KOPT-K1 (cell line): ENCODE results near the gene MYBPH.

Source experiments
- H3K27ac ChIP-seq: fragments of 200-600 bp; sonication (generic); 2 replicates; pipeline ENCODE4 v1.5.1; 2016; ENCODE audit warnings: antibody characterized with exemption, mild to moderate bottlenecking, low read depth, low read length; ENCODE audit not compliant: poor library complexity, severe bottlenecking
- H3K36me3 ChIP-seq: fragments of 200-600 bp; sonication (generic); 2 replicates; pipeline ENCODE4 v1.5.1; 2017; ENCODE audit warnings: antibody characterized with exemption, mild to moderate bottlenecking, low read length, moderate library complexity; ENCODE audit not compliant: insufficient read depth
- H3K9me3 ChIP-seq: fragments of 200-600 bp; sonication (generic); 2 replicates; pipeline ENCODE4 v1.5.1; 2017; ENCODE audit warnings: antibody characterized with exemption, low read length, mild to moderate bottlenecking; ENCODE audit not compliant: insufficient read depth, poor library complexity, severe bottlenecking

Gene MYBPH

GRCh38 chr1:203128716-203129500, 46.7 kb downstream of the MYBPH start:
- Histone ChIP-seq H3K36me3 (no peaks in the 10 kb centered on the region), H3K9me3 (no peaks in the 10 kb centered on the region), H3K27ac (no peak overlapping the region)

- Histone ChIP-seq H3K36me3 (no peaks in the 10 kb centered on the region), H3K27ac (no peak overlapping the region), H3K9me3 (no peaks in the 10 kb centered on the region)
Measured at GRCh38 chr1:203128431-203128715, 47.3 kb downstream of the MYBPH start.

DNA sequence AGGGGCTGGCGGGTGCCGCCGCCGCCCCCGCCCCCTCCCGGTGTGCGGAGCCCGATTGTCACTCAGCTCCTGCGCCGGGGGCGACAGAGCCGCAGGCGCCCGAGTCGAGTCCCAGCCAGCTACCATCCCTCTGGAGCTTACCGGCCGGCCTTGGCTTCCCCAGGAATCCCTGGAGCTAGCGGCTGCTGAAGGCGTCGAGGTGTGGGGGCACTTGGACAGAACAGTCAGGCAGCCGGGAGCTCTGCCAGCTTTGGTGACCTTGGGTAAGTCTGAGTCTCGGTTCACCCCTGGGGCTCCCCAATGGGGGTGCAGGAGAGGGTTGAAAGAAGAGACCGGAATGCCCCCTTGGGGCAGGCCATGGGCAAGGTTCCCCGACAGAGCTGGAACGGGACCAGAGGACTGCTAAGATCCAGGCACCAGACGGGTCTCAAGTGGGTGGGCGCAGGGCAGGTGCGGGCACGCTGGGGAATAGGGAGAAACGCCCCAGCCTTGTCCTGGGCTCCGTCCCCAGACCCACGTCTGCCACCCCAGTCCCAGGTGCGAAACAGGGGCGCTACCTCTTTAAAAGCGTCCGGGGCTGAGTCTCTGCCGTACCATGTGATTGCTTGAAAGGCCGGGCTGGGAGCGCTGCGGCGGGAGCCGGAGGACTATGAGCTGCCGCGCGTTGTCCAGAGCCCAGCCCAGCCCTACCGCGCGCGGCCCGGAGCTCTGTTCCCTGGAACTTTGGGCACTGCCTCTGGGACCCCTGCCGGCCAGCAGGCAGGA, 47.8 kb downstream of the MYBPH start, which contains the start of gene ADORA1:
TSS of gene ADORA1 (plus strand) at position 61 of the 765 bp plus-strand sequence. CDS start 1,116 bp downstream, outside the sequence.
- Histone ChIP-seq H3K27ac (no peak within 1 kb of the TSS), H3K36me3 (no peaks in the 10 kb centered on the region), H3K9me3 (no peaks in the 10 kb centered on the region)

DNA sequence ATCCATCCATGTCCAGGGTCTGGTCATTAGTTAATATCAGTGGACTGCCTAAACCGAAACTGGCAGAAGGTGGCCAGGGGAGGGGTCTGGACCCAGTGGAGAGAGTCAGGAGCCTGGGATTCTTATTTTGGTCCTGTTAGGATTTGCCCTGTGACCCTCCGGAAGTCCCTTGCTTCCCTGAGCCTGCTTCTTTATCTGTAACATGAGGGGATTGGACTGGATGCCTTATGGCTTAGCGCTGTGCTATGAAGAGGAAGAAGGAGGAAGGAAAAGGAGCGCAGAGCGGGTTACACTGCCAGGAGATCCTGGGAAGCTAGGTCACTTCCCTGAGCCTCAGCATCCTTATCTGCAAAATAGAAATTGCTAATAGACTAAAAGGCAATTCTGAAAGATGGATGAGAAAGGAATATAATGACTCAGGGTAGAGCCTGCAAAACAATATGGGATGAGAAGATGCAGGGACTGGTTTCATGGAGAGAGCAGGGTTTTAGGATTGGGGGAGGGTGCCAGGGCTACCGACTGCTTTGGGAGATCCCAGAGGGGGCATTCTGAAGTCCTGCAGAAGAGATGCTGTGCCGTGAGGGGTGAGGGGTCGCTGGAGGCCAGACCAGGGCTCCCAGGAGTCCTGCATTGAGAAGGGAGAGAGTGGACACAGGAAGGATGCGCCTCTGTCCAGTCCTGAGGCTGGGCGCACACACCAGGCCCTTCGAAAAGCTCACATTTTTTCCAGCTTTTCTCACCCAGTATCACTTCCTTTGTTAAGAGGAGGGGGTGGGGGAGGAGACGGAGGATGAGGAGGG, 48.6 kb downstream of the MYBPH start:
- H3K27ac ChIP-seq, result no peak overlapping the region
- H3K9me3 ChIP-seq, result no peaks in the 10 kb centered on the region
- H3K36me3 ChIP-seq, result no peaks in the 10 kb centered on the region

GRCh38 chr1:203126151-203126865, 49.3 kb downstream of the MYBPH start:
- H3K9me3 ChIP-seq, result no peaks in the 10 kb centered on the region
- H3K36me3 ChIP-seq, result no peaks in the 10 kb centered on the region
- no peak overlapping the region for H3K27ac ChIP-seq

GRCh38 chr1:203124546-203125317, 50.9 kb downstream of the MYBPH start:
- Histone ChIP-seq H3K9me3 (no peaks in the 10 kb centered on the region), H3K27ac (no peak overlapping the region), H3K36me3 (no peaks in the 10 kb centered on the region)

DNA sequence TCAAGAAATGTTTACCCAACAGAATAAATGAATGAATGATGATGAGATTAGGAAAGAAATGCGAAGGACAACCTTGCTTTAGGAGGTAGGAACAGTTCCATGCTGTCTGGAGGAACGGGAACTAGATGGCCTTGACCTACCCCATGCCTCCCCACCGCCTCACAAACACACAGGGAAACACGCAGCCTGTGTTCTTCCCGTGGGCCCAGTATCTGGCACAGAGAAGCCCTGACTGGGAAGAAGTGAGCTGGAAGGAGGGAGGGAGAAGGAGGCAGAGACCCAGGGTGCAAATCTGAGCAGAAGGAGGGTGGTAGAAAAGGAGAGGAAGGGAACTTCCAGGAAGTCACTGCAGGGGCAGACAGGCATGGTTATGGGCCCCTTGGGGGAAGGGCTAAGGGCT, 51.6 kb downstream of the MYBPH start:
- H3K36me3 ChIP-seq, result no peaks in the 10 kb centered on the region
- H3K9me3 ChIP-seq, result no peaks in the 10 kb centered on the region
- H3K27ac ChIP-seq, result no peak overlapping the region

GRCh38 chr1:203122159-203122558, 53.5 kb downstream of the MYBPH start:
- Histone ChIP-seq H3K36me3 (no peaks in the 10 kb centered on the region), H3K27ac (no peak overlapping the region), H3K9me3 (no peaks in the 10 kb centered on the region)

GRCh38 chr1:203121186-203122015, 54.2 kb downstream of the MYBPH start:
- no peaks in the 10 kb centered on the region for H3K9me3 ChIP-seq
- no peak overlapping the region for H3K27ac ChIP-seq
- H3K36me3 ChIP-seq, result no peaks in the 10 kb centered on the region

DNA sequence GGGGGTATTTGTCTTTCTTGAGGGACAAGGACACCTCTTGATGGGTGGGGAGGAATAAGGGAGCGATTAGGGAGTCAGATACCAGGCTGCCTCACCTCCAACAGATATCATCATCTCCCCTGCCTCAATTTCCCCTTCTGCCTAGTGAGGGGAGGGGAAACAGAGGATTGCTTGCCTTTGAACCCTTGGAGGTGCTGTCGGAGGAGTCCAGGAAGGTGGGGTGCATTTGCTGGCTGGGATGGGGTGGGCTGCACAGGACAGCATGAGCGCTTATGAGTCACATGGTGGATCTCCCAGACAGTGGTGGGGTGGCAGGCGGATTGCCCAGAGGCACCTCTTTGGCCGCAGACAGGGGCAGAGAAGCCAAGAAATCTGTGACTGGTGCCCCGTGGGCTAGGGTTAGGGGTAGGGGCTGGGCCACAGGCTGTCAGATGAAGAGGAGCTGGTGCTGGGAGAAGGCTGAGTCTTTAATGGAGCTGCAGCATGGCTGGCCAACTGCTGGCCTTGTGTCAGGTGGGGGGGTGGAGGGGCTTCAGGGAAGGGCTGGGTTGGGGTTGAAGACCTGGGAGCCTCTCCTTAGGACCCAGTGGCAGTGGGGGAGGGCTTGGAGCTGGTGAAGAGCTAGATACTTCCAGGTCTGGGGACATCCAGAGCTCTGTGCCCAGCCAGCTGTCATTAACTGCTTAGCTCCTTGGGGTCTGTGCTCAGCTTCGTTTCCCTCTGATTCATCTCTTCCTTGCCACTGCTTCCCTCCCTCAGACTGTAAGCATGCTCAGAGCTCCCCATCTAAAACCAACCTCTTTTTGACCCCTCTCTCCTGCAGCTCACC, 55.1 kb downstream of the MYBPH start:
- no peak overlapping the region for H3K27ac ChIP-seq
- no peaks in the 10 kb centered on the region for H3K9me3 ChIP-seq
- H3K36me3 ChIP-seq, result no peaks in the 10 kb centered on the region
